ENCODE data around the gene NSD2.

NSD2 gene

DNA sequence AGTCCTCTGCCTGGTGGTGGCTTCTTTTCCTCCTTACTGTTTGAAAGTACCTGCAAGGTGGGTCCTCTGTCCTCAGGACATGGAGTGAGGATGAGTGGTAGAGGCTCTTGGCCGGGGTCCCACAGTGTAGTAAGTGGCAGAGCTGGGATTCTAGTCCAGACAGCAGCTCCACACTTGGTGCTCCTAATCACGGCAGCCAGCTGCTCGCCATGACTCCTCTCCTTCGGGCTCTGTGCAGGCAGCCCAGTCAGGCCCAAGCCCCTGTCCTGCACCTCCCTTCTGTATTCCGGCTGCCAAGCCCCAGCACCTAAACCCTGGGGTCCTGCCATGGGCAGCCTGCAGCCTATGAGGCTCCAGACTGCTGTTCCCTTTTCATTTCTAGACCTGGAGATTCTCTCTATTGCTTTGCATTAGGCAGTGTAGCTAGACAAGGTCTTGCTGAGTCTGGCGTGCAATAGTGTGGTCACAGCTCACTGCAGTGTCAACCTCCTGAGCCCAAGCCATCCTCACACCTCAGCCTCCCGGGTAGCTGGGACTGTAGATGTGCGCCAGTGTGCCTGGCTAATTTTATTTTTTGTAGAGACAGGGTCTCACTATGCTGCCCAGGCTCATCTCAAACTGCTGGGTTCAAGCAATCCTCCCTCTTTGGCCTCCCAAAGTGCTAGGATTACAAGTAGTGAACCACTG, 24.9 kb downstream of the NSD2 start:
- Histone ChIP-seq H3K27me3 (ENCODE audit: insufficient read depth, poor library complexity, severe bottlenecking) (no peaks in the 10 kb centered on the region), H3K27ac (replicated peaks) (no peak overlapping the region), H3K4me3 (replicated peaks; ENCODE audit: insufficient read depth, low read length) (no peak overlapping the region)
- no peak for TF ChIP-seq SPI1 (IDR thresholded peaks at IDR 0.05; ENCODE audit: borderline replicate concordance, low read depth)
- TF ChIP-seq, protein P1, sequence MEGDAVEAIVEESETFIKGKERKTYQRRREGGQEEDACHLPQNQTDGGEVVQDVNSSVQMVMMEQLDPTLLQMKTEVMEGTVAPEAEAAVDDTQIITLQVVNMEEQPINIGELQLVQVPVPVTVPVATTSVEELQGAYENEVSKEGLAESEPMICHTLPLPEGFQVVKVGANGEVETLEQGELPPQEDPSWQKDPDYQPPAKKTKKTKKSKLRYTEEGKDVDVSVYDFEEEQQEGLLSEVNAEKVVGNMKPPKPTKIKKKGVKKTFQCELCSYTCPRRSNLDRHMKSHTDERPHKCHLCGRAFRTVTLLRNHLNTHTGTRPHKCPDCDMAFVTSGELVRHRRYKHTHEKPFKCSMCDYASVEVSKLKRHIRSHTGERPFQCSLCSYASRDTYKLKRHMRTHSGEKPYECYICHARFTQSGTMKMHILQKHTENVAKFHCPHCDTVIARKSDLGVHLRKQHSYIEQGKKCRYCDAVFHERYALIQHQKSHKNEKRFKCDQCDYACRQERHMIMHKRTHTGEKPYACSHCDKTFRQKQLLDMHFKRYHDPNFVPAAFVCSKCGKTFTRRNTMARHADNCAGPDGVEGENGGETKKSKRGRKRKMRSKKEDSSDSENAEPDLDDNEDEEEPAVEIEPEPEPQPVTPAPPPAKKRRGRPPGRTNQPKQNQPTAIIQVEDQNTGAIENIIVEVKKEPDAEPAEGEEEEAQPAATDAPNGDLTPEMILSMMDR (IDR thresholded peaks at IDR 0.05; ENCODE audit: insufficient read depth, low read length) = no peak
- TF ChIP-seq, protein P2, sequence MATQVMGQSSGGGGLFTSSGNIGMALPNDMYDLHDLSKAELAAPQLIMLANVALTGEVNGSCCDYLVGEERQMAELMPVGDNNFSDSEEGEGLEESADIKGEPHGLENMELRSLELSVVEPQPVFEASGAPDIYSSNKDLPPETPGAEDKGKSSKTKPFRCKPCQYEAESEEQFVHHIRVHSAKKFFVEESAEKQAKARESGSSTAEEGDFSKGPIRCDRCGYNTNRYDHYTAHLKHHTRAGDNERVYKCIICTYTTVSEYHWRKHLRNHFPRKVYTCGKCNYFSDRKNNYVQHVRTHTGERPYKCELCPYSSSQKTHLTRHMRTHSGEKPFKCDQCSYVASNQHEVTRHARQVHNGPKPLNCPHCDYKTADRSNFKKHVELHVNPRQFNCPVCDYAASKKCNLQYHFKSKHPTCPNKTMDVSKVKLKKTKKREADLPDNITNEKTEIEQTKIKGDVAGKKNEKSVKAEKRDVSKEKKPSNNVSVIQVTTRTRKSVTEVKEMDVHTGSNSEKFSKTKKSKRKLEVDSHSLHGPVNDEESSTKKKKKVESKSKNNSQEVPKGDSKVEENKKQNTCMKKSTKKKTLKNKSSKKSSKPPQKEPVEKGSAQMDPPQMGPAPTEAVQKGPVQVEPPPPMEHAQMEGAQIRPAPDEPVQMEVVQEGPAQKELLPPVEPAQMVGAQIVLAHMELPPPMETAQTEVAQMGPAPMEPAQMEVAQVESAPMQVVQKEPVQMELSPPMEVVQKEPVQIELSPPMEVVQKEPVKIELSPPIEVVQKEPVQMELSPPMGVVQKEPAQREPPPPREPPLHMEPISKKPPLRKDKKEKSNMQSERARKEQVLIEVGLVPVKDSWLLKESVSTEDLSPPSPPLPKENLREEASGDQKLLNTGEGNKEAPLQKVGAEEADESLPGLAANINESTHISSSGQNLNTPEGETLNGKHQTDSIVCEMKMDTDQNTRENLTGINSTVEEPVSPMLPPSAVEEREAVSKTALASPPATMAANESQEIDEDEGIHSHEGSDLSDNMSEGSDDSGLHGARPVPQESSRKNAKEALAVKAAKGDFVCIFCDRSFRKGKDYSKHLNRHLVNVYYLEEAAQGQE (IDR thresholded peaks at IDR 0.05; ENCODE audit: insufficient replicate concordance, low read depth) = no peak
- TF ChIP-seq POLR2AphosphoS5 (IDR thresholded peaks at IDR 0.05; ENCODE audit: low read depth) = no peak
- no peak for TF ChIP-seq GABPA (IDR thresholded peaks at IDR 0.05; ENCODE audit: low read depth)
- DNase-seq (ENCODE audit: low read depth in 1 of 2, low spot score in 1 of 2) = no peak

DNA sequence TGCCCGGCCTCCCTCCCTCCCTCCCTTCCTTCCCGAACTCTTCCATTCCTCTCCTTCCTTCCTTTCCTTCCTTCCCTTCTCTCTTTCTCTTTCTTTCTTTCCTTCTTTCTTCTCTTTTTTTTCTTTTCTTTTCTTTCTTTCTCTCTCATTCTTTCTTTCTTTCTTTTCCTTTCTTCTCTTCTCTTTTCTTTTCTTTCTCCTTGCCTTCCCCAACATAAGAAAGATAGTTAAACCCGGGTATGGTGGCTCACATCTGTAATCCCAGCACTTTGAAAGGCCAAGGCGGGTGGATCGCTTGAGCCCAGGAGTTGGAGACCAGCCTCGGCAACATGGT, 25.4 kb downstream of the NSD2 start:
- H3K4me3 ChIP-seq (replicated peaks; ENCODE audit: insufficient read depth, low read length) = no peak overlapping the region
- no peak for DNase-seq (ENCODE audit: low read depth in 1 of 2, low spot score in 1 of 2)
- TF ChIP-seq GABPA (IDR thresholded peaks at IDR 0.05; ENCODE audit: low read depth) (no peak), POLR2AphosphoS5 (IDR thresholded peaks at IDR 0.05; ENCODE audit: low read depth) (no peak), SPI1 (IDR thresholded peaks at IDR 0.05; ENCODE audit: borderline replicate concordance, low read depth) (no peak)
- TF ChIP-seq, protein P2 (IDR thresholded peaks at IDR 0.05; ENCODE audit: insufficient replicate concordance, low read depth) = no peak
- TF ChIP-seq, protein P1 (IDR thresholded peaks at IDR 0.05; ENCODE audit: insufficient read depth, low read length) = no peak
- no peak overlapping the region for H3K27ac ChIP-seq (replicated peaks)
- no peaks in the 10 kb centered on the region for H3K27me3 ChIP-seq (ENCODE audit: insufficient read depth, poor library complexity, severe bottlenecking)

DNA sequence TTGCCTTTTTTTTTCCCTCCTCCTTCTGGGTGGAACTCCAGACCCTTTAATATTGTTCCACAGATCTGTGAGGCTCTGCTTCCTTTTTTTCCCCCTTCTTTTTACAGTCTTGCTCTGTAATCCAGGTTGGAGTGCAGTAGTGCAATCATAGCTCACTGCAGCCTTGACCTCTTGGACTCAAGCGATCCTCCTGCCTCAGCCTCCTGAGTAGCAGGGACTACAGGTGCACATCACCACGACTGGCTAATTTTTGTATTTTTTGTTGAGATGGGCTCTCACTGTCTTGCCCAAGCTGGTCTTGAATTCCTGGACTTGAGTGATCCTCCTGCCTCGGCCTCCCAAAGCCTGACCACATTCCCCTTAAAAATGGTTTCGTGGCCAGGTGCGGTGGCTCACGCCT, 26.8 kb downstream of the NSD2 start:
- Histone ChIP-seq H3K4me3 (replicated peaks; ENCODE audit: insufficient read depth, low read length) (no peak overlapping the region), H3K27me3 (ENCODE audit: insufficient read depth, poor library complexity, severe bottlenecking) (no peaks in the 10 kb centered on the region), H3K27ac (replicated peaks) (no peak overlapping the region)
- TF ChIP-seq GABPA (IDR thresholded peaks at IDR 0.05; ENCODE audit: low read depth) = no peak
- no peak for TF ChIP-seq SPI1 (IDR thresholded peaks at IDR 0.05; ENCODE audit: borderline replicate concordance, low read depth)
- TF ChIP-seq, protein P1 (IDR thresholded peaks at IDR 0.05; ENCODE audit: insufficient read depth, low read length) = no peak
- TF ChIP-seq, protein P2 (IDR thresholded peaks at IDR 0.05; ENCODE audit: insufficient replicate concordance, low read depth) = no peak
- no peak for TF ChIP-seq POLR2AphosphoS5 (IDR thresholded peaks at IDR 0.05; ENCODE audit: low read depth)
- DNase-seq (ENCODE audit: low read depth in 1 of 2, low spot score in 1 of 2) = no peak
